Heart left ventricle (tissue), 13 donors: ENCODE results near the gene DIS3L2.
"Not testable (repeated sequence)": the region's sequence is repeated elsewhere in the genome, so short reads cannot be mapped to it uniquely, and the experiment has no call there.

ENCODE experiments used
- CTCF ChIP-seq, 12 donors: fragments of 200-600 bp; sonication (generic) in 4 of 12; IDR thresholded peaks; one replicate each; pipeline versions ENCODE4 v1.5.0 to v1.8.0; 2018 to 2022; ENCODE audit warnings: antibody characterized with exemption in 12 of 12, mild to moderate bottlenecking in 5 of 12
- POLR2A ChIP-seq, 2 donors: fragments of 450-650 bp; IDR thresholded peaks; one replicate each; pipeline ENCODE4 v1.6.1; 2017; ENCODE audit warnings: antibody characterized with exemption in 2 of 2, mild to moderate bottlenecking in 2 of 2, moderate library complexity in 2 of 2
- donor health status: ischemic (EF 13 %, LVEDD 7.1; RV severe dilation, severe dysfunction).
- donor health status: DM: no; HTN: yes; CAD: no.
- donor health status: DM: no; HTN: no; CAD: no.
- donor health status: ischemic (EF 25% LVEDD 6.9; RV normal size, moderate dysfunction).
- donor health status: ischemic (EF 25% LVEDD 5.7; RV mildly dilated, moderate dysfunction).
- donor health status: ischemic (EF 35%, LVEDD 5.7; RV mildly dilated, moderate dysfunction).
- donor health status: nonischemic (EF 11% LVEDD 7.7; RV severe dilation, severe dysfunction).
- donor health status: DM: yes; HTN: yes; CAD: no.
- donor health status: PGD.
- donor health status: ischemic (EF 29% LVEDD 5.4; RV normal size, mild dysfunction).
- donor health status: nonischemic (EF 23%, LVEDD 6.1; RV moderate dilation, normal function).

- TF ChIP-seq CTCF, POLR2A (IDR thresholded peaks at IDR 0.05): not testable (repeated sequence)
Measured at GRCh38 chr2:232378735-232379151, 417.2 kb downstream of the DIS3L2 start, which contains the start of gene ALPP.
